Choroid plexus epithelial cell (primary cell): ENCODE measurements around the gene MATCAP1.

Experiments used
- DNase-seq: peaks from one replicate; pipeline ENCODE4 v3.0.0-alpha.2; 2010; ENCODE audit warnings: low read depth
- H3K4me3 ChIP-seq: 2 replicates; pipeline ENCODE4 v1.5.1; 2011; ENCODE audit warnings: low read depth, mild to moderate bottlenecking, control low read depth, low read length, moderate library complexity
- TF ChIP-seq, protein P1 (sequence below): conservative IDR thresholded peaks from 2 replicates; pipeline ENCODE4 v1.5.1; 2011; ENCODE audit warnings: low read depth, mild to moderate bottlenecking, control low read depth, inconsistent platforms, low read length, moderate library complexity

Gene MATCAP1

DNA sequence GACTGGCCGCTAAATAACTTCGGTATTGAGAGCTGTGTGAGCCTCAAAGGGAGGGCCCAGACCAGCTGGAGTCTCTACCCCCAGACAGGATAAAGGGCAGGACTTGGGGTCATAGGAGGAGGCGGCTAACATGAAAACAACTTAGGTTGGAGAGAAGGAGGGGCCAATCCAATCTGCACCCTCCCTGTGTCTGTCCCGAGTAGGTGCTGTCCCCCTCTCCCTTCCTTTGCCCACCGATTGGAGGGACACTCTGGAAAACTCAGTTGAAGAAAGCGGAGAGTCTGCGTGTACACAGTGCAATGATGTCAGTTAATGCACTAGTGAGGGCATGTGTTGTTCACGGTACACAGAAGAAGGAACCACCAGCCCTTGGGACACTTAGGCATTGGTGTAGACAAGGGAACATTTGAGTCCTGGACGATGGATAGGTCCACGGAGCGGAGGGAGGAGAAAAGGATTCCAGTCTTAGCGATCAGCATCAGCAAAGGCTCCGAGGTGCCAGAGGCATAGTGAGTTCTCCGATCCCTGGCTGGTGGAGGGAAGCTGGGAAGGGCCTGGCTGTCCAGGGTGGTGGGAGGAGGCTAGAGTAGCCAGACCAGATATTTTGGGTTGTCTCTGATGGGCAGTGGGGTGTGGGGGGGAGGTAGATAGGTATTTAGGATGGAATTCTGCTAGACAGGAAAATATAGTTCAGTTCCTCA is 12.7 kb downstream of the MATCAP1 start:
- no peak for DNase-seq
- H3K4me3 ChIP-seq = peak overlapping the region; percentile 59
- TF ChIP-seq, protein P1, sequence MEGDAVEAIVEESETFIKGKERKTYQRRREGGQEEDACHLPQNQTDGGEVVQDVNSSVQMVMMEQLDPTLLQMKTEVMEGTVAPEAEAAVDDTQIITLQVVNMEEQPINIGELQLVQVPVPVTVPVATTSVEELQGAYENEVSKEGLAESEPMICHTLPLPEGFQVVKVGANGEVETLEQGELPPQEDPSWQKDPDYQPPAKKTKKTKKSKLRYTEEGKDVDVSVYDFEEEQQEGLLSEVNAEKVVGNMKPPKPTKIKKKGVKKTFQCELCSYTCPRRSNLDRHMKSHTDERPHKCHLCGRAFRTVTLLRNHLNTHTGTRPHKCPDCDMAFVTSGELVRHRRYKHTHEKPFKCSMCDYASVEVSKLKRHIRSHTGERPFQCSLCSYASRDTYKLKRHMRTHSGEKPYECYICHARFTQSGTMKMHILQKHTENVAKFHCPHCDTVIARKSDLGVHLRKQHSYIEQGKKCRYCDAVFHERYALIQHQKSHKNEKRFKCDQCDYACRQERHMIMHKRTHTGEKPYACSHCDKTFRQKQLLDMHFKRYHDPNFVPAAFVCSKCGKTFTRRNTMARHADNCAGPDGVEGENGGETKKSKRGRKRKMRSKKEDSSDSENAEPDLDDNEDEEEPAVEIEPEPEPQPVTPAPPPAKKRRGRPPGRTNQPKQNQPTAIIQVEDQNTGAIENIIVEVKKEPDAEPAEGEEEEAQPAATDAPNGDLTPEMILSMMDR = no peak

DNA sequence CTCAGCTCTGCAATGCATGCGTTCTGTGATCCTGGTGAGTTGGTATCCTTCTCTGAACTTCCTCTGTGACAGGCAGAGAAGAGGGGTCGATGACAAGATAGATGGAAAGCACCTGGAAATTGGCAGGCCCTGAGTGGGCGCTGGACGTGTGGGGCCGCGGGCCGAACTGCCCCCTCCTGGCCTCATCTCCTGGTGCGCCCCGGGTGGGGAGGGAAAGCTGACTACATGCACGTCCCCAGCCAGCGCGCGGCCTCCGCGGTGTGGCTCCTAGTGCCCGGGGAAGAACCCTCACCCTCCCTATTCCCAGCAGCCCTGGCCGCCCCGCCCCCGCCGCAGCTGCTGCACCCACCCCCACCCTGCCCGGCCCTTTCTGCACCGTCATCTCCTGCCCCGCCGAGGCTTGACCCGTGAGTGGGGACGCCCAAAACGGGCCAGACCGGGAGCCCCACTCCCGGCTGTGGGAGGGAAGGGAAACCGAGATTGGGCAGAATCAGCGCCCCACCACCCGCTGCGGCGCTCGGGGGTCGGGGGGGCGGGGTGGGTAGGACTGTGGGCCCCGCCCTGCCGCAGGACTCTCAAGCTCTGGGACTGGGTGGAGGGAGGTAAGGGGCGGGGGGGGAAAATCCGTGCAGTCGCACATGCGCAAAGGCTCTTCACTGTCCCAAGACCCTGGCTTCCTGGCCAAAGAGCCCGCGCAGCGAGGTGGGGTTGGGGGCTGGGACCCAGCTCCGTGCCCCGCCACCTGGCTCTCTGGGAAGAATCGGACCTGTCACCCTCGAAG is 13.4 kb downstream of the MATCAP1 start, which contains the start of gene NOL3:
Gene NOL3, plus strand, starts transcription at position 371 of the 781 bp plus-strand sequence.
- TF ChIP-seq, protein P1 = no peak
- DNase-seq = peak; percentile 82

DNA sequence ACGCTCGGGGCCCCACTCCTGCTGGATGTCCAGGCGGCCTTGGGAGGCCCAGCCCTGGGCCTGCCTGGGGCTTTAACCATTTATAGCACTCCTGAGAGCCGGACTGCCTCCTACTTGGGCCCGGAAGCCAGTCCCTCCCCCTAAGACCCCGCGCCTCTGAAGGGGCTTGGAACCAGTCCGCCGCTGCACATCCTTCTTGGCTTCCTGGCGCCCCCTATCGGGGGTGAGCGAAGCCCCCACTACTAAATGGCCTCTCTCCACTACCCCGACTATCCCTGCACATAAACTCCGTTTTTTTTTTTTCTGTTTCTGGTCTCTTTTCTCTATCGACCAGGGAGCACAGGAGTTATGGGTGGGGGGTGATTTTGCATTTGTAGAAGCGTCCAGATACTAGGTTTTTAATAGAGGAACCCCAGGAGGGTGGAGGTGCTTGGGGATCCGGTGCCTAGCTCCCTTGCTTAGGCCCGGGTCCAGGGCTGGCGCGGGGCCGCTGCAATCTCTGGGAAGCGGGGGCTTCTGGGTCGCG is 14.1 kb downstream of the MATCAP1 start:
- peak; percentile 48 for DNase-seq
- TF ChIP-seq, protein P1 = peak; percentile 70
- H3K4me3 ChIP-seq = peak overlapping the region; percentile 59

More for the DNA sequence above, 13.4 kb downstream of the MATCAP1 start, which contains the start of gene NOL3:
- peak within 1 kb of the TSS; percentile 59 for H3K4me3 ChIP-seq

DNA sequence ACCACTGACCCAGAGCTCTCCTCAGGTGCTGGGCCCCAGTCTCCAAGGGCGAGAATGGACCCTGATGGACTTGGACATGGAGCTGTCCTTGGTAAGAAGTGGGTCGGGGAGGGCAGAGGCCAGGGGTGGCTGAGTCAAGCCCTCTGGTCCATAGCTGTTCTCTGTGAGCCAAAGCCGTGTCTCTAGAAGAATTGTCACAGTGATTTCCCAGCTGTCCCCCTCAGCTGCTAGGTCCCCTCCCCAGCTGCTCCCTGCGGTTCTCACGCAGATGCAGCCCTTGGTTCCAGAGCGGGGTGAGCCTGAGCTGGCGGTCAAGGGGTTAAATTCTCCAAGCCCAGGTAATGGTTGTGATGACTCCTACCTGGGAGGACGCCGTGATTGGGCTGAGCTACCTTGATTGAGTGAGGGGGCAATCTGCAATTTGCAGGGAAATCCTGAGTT is 14.7 kb downstream of the MATCAP1 start:
- TF ChIP-seq, protein P1 = no peak

DNA sequence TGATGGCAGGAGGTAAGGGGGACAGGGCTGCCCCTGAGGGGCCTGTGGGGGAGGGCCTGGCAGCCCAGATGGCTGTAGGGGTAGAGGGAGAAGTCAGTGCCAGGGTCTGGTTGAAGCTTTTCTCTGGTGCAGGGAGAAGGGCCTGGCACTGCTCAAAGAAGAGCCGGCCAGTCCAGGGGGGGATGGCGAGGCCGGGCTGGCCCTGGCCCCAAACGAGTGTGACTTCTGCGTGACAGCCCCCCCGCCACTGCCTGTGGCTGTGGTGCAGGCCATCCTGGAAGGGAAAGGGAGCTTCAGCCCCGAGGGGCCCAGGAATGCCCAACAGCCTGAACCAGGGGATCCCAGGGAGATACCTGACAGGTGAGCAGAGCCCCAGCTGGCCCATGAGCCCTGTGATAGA is 16.2 kb downstream of the MATCAP1 start:
- DNase-seq = no peak
- TF ChIP-seq, protein P1 = no peak
- no peak overlapping the region for H3K4me3 ChIP-seq

More for the DNA sequence above, 14.7 kb downstream of the MATCAP1 start:
- no peak overlapping the region for H3K4me3 ChIP-seq
- DNase-seq = no peak

DNA sequence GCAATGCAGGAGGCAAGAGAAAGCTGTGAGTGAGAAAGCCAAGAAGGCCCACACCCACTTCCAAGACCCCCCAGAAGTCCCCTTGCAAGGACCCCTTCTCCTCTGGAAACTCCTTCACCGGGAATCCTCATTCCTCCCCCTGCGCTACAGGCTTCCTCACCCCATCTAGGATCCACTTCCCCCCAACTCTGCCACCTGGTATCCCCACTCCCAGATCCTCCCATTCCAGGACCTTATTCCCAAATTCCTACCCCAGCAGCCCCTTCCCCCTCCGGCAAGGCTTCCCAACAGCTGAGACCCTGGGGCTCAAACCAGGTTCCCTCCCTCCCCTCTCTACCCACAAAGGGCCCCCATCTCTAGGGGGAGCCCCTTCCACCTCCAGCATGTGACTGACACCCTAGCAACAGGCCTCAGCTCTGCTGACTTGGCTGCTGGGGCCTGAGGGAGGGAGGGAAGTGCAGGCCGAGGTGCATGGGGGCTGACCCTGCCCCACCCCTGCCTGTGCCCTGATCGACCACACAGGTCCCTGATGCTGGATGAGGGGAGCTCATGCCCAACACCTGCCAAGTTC is 17.1 kb downstream of the MATCAP1 start:
- DNase-seq = no peak
- TF ChIP-seq, protein P1 = no peak
- H3K4me3 ChIP-seq = no peak overlapping the region
